H1 (cell line): ENCODE data around the gene UCMA. TPM values are rescaled to one million over a fixed set of nuclear protein-coding genes. Genes with fewer than 3 reads are reported as not detected.

Source experiments
- CTCF ChIA-PET: fragments of 300-600 bp; sonication (Branson Sonifier 250); formaldehyde crosslinking; loops from one replicate; lab custom pipeline; 2021; ENCODE audit not compliant: partially characterized antibody; lab: Charles Lee
- POLR2A ChIA-PET: fragments of 300-600 bp; sonication (Branson Sonifier 250); formaldehyde crosslinking; loops from one replicate; lab custom pipeline; 2021; ENCODE audit warnings: inconsistent platforms; ENCODE audit not compliant: partially characterized antibody; lab: Charles Lee
- DNase-seq, 2 experiments: peaks; one replicate each; pipeline versions ENCODE4 v3.0.0 to v3.0.0-alpha.2; 2010 to 2022; ENCODE audit warnings: low spot score in 2 of 2, low read depth in 1 of 2, mixed read lengths in 1 of 2
- FAIRE-seq: peaks from 2 replicates; lab custom pipeline; 2011; peaks lifted over from hg19 to GRCh38; lab: Jason Lieb, UNC
- H2AFZ ChIP-seq: 2 replicates; pipeline ENCODE4 v1.8.1; 2012; ENCODE audit warnings: low read length, inconsistent platforms
- H2AK5ac ChIP-seq: 2 replicates; pipeline ENCODE4 v1.6.1; 2013; ENCODE audit warnings: low read depth, low read length
- H2BK120ac ChIP-seq: replicated peaks from 2 replicates; pipeline ENCODE3; 2013; ENCODE audit warnings: low read depth, low read length, inconsistent platforms
- H2BK12ac ChIP-seq: 2 replicates; pipeline ENCODE4 v1.6.1; 2013; ENCODE audit warnings: low read depth, low read length
- H2BK15ac ChIP-seq: 2 replicates; pipeline ENCODE4 v1.6.1; 2013; ENCODE audit warnings: low read length
- H2BK20ac ChIP-seq: 2 replicates; pipeline ENCODE4 v1.6.1; 2013; ENCODE audit warnings: low read length
- H2BK5ac ChIP-seq: 2 replicates; pipeline ENCODE4 v1.6.1; 2013; ENCODE audit warnings: low read depth, low read length
- H3K14ac ChIP-seq: 2 replicates; pipeline ENCODE4 v1.6.1; 2013; ENCODE audit warnings: inconsistent platforms; ENCODE audit not compliant: insufficient read length
- H3K18ac ChIP-seq: 2 replicates; pipeline ENCODE4 v1.6.1; 2013; ENCODE audit warnings: low read length; ENCODE audit errors: extremely low read depth
- H3K23ac ChIP-seq: 2 replicates; pipeline ENCODE4 v1.6.1; 2013; ENCODE audit warnings: inconsistent platforms; ENCODE audit not compliant: insufficient read length
- H3K23me2 ChIP-seq: 2 replicates; pipeline ENCODE4 v1.6.1; 2013; ENCODE audit warnings: low read depth, low read length
- H3K27ac ChIP-seq: 2 replicates; pipeline ENCODE4 v1.6.1; 2011; ENCODE audit warnings: low read depth, low read length, inconsistent platforms
- H3K27me3 ChIP-seq, 4 experiments: replicated peaks in 1 of 4; 1 replicate in 1 of 4; 2 replicates in 3 of 4; pipeline versions ENCODE4 v1.6.1 to v1.8.1; 2011 to 2013; ENCODE audit warnings: low read length in 3 of 4, mild to moderate bottlenecking in 3 of 4, inconsistent platforms in 2 of 4, mixed read lengths in 2 of 4, moderate library complexity in 1 of 4; ENCODE audit not compliant: control insufficient read depth in 3 of 4, insufficient read depth in 3 of 4; ENCODE audit errors: extremely low read depth in 1 of 4
- H3K36me3 ChIP-seq, 4 experiments: 2 replicates each; pipeline versions ENCODE4 v1.6.1 to v1.8.1; 2011 to 2013; ENCODE audit warnings: mild to moderate bottlenecking in 4 of 4, low read length in 3 of 4, moderate library complexity in 2 of 4, control low read depth in 1 of 4, inconsistent platforms in 1 of 4; ENCODE audit not compliant: insufficient read depth in 4 of 4, control insufficient read depth in 2 of 4
- H3K4ac ChIP-seq: replicated peaks from 2 replicates; pipeline ENCODE3; 2013; ENCODE audit warnings: low read length, low read depth, mixed read lengths, inconsistent platforms; ENCODE audit not compliant: insufficient read length
- H3K4me1 ChIP-seq, 4 experiments: replicated peaks in 1 of 4; 1 replicate in 1 of 4; 2 replicates in 3 of 4; pipeline versions ENCODE4 v1.6.1 to v1.8.1; 2011 to 2013; ENCODE audit warnings: low read length in 3 of 4, inconsistent platforms in 2 of 4, mixed read lengths in 1 of 4; ENCODE audit not compliant: insufficient read depth in 4 of 4, control insufficient read depth in 3 of 4
- H3K4me2 ChIP-seq, 2 experiments: 2 replicates each; pipeline versions ENCODE4 v1.6.1 to v1.8.1; 2011 to 2013; ENCODE audit warnings: low read depth in 2 of 2, low read length in 2 of 2, control low read depth in 1 of 2, inconsistent platforms in 1 of 2, mild to moderate bottlenecking in 1 of 2; ENCODE audit not compliant: insufficient read depth in 1 of 2
- H3K4me3 ChIP-seq, 4 experiments: fragments of 200-600, 300-600 bp in 1 of 4; sonication (generic), shearing (Covaris generic), sonication (Bioruptor Twin) in 1 of 4; 2 replicates each; pipeline versions ENCODE4 v1.5.1 to v1.8.1; 2011 to 2016; ENCODE audit warnings: low read length in 4 of 4, low read depth in 3 of 4, control low read depth in 2 of 4, inconsistent platforms in 2 of 4, mild to moderate bottlenecking in 2 of 4, mixed read lengths in 1 of 4, moderate library complexity in 1 of 4; ENCODE audit not compliant: insufficient read depth in 2 of 4; ENCODE audit errors: extremely low read depth in 1 of 4
- H3K56ac ChIP-seq: replicated peaks from 2 replicates; pipeline ENCODE3; 2013; ENCODE audit warnings: low read depth, mild to moderate bottlenecking, mixed read lengths, low read length, inconsistent platforms; ENCODE audit not compliant: insufficient read length
- H3K79me1 ChIP-seq: 2 replicates; pipeline ENCODE4 v1.6.1; 2013; ENCODE audit warnings: low read depth, low read length, control low read depth
- H3K79me2 ChIP-seq, 2 experiments: 2 replicates each; pipeline versions ENCODE4 v1.6.1 to v1.8.1; 2012 to 2013; ENCODE audit warnings: low read length in 2 of 2, mild to moderate bottlenecking in 2 of 2, inconsistent platforms in 1 of 2; ENCODE audit not compliant: insufficient read depth in 2 of 2, control insufficient read depth in 1 of 2
- H3K9ac ChIP-seq, 4 experiments: replicated peaks in 1 of 4; 1 replicate in 1 of 4; 2 replicates in 3 of 4; pipeline versions ENCODE4 v1.6.1 to v1.8.1; 2011 to 2013; ENCODE audit warnings: low read depth in 3 of 4, low read length in 3 of 4, control low read depth in 2 of 4, mild to moderate bottlenecking in 2 of 4, moderate library complexity in 2 of 4, inconsistent platforms in 1 of 4; ENCODE audit errors: extremely low read depth in 1 of 4
- H3K9me3 ChIP-seq, 2 experiments: 2 replicates each; pipeline versions ENCODE4 v1.6.1 to v1.8.1; 2012 to 2013; ENCODE audit warnings: mild to moderate bottlenecking in 2 of 2, moderate library complexity in 2 of 2, control low read depth in 1 of 2, inconsistent platforms in 1 of 2, low read depth in 1 of 2, low read length in 1 of 2, mixed read lengths in 1 of 2; ENCODE audit not compliant: insufficient read depth in 2 of 2
- H4K20me1 ChIP-seq, 2 experiments: replicated peaks in 1 of 2; 2 replicates each; pipeline versions ENCODE3 to v1.8.1; 2011 to 2013; ENCODE audit warnings: inconsistent platforms in 2 of 2, low read length in 2 of 2, mild to moderate bottlenecking in 1 of 2; ENCODE audit not compliant: insufficient read depth in 2 of 2, control insufficient read depth in 1 of 2
- H4K5ac ChIP-seq: 2 replicates; pipeline ENCODE4 v1.6.1; 2013; ENCODE audit warnings: low read length, low read depth, mixed read lengths, inconsistent platforms; ENCODE audit not compliant: insufficient read length
- H4K8ac ChIP-seq: 2 replicates; pipeline ENCODE4 v1.8.0; 2013; ENCODE audit warnings: mild to moderate bottlenecking, moderate library complexity, low read length, inconsistent platforms; ENCODE audit not compliant: insufficient read depth; ENCODE audit errors: extremely low read depth
- H4K91ac ChIP-seq: replicated peaks from 2 replicates; pipeline ENCODE3; 2013; ENCODE audit warnings: low read length, mixed read lengths, inconsistent platforms; ENCODE audit not compliant: insufficient read length
- CREB1 ChIP-seq: IDR thresholded peaks from 2 replicates; pipeline ENCODE4 v1.6.1; 2012; ENCODE audit warnings: inconsistent platforms
- EP300 ChIP-seq, 2 experiments: IDR thresholded peaks; 1 replicate in 1 of 2; 2 replicates in 1 of 2; pipeline ENCODE4 v1.6.1; 2011 to 2012; ENCODE audit warnings: low read depth in 2 of 2, low read length in 2 of 2, mild to moderate bottlenecking in 2 of 2, borderline replicate concordance in 1 of 2, inconsistent platforms in 1 of 2, moderate library complexity in 1 of 2
- JUN ChIP-seq: IDR thresholded peaks from 2 replicates; pipeline ENCODE4 v1.6.1; 2011; ENCODE audit warnings: low read depth, mild to moderate bottlenecking, improper control_type of control experiment, low read length
- NRF1 ChIP-seq: IDR thresholded peaks from 2 replicates; pipeline ENCODE4 v1.6.1; 2011; ENCODE audit warnings: mild to moderate bottlenecking, low read depth, low read length, improper control_type of control experiment
- PHF8 ChIP-seq: fragments of 200-600 bp; sonication (generic); conservative IDR thresholded peaks from 2 replicates; pipeline ENCODE4 v1.7.1; 2012; ENCODE audit warnings: low read depth, mild to moderate bottlenecking, inconsistent platforms, low read length, moderate library complexity
- RAD21 ChIP-seq, 2 experiments: IDR thresholded peaks in 1 of 2; conservative IDR thresholded peaks in 1 of 2; 2 replicates each; pipeline ENCODE4 v1.6.1; 2011; ENCODE audit warnings: low read depth in 2 of 2, low read length in 2 of 2, improper control_type of control experiment in 1 of 2, inconsistent platforms in 1 of 2, mild to moderate bottlenecking in 1 of 2, moderate library complexity in 1 of 2
- WGBS, 2 experiments: shearing (Covaris generic) in 1 of 2; methylation state at CpG; one replicate each; pipeline versions ENCODE4 v1.1.6 to v1.1.7; 2013 to 2015; ENCODE audit warnings: low lambda C conversion rate in 2 of 2, mixed read lengths in 2 of 2, inconsistent platforms in 1 of 2, low coverage in 1 of 2, missing lambda C conversion rate in 1 of 2; ENCODE audit not compliant: insufficient replicate concordance in 2 of 2, insufficient coverage in 1 of 2, insufficient read length in 1 of 2; ENCODE audit errors: extremely low coverage in 1 of 2, missing lambda C conversion rate in 1 of 2; 5-methylcytosine and 5-hydroxymethylcytosine counted together
- polyA plus RNA-seq, 7 experiments: library from polyadenylated mRNA; depleted of rRNA in 3 of 7; stranded (reverse) in 5 of 7; unstranded in 2 of 7; fragments of >200 nt in 5 of 7; fragments of 200-250 nt in 2 of 7; gene quantifications; 1 replicate in 5 of 7; 2 replicates in 1 of 7; 4 replicates in 1 of 7; pipeline versions ENCODE4 v1.2.1 to v1.2.3, GENCODE V29; 2011 to 2013; ENCODE audit warnings: missing spikeins in 2 of 7, mixed read lengths in 2 of 7
- total RNA-seq: library from RNA; stranded (reverse); fragmentation: NEBNext Ultra II Directional; extraction: Animal tissue kit (Norgen Biotek cat#: 25700); gene quantifications from 2 replicates; pipeline ENCODE4 v1.2.1, GENCODE V29; 2021
- TF ChIP-seq, protein P1 (sequence below): IDR thresholded peaks from 2 replicates; pipeline ENCODE4 v1.6.1; 2012; ENCODE audit warnings: low read length, inconsistent platforms

UCMA gene
- total and polyA plus RNA-seq, 2 of the 8 experiments (the other 6 are each of a cell fraction or from before 2014, with no cell fraction given), result 1.2 to 4.6 TPM

DNA sequence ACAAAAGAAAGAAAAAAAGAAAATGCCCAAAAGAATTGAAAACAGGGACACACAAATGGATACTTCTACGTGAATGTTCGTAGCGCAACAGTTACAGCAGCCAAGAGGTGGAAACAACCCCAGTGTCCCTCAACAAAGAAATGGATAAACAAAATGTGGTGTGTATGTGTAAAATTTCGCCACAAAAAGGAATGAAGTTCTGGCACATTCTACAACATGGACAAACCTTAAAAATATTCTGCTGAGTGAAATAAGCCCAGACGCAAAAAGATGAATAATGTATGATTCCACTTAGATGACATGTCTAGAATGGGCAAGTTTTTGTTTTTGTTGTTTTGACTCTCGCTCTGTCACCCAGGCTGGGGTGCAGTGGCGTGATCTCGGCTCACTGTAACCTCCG is 10.9 kb downstream of the UCMA start:
- WGBS, 2 experiments, result 92% methylated on average over 9 of the region's 9 CpGs; no CpG with 5 or more reads in 1 of the 2 experiments
- FAIRE-seq (no peak), DNase-seq (no peak)
- Histone ChIP-seq H4K91ac (no peak overlapping the region), H2BK12ac (no peak overlapping the region), H3K27ac (no peak overlapping the region), H4K8ac (no peak overlapping the region), H2BK15ac (no peak overlapping the region), H3K23ac (no peak overlapping the region), H3K4me3 (no peak overlapping the region), H3K18ac (no peak overlapping the region), H3K9me3 (no peaks in the 10 kb centered on the region), H2AFZ (no peak overlapping the region), H3K4me1 (peaks cover 0 to 5% (median 0%) of the 10 kb centered on the region in 4 experiments; a peak in 3 of 7 replicates), H3K23me2 (no peaks in the 10 kb centered on the region), H2BK20ac (no peak overlapping the region), H3K27me3 (no peaks in the 10 kb centered on the region), H3K79me1 (no peaks in the 10 kb centered on the region; the same call in 1 of the 2 replicates), H4K20me1 (no peaks in the 10 kb centered on the region), H4K5ac (no peak overlapping the region), H2AK5ac (no peak overlapping the region), H3K79me2 (no peaks in the 10 kb centered on the region), H2BK5ac (no peak overlapping the region), H3K56ac (no peak overlapping the region), H3K14ac (no peak overlapping the region), H3K36me3 (no peaks in the 10 kb centered on the region), H2BK120ac (no peak overlapping the region), H3K4me2 (no peak overlapping the region), H3K9ac (no peak overlapping the region), H3K4ac (no peak overlapping the region)
- CTCF ChIA-PET, result no interaction called here
- POLR2A ChIA-PET, result interaction anchor here (0.8 kb wide), 1 partner anchor 11 kb away, joined by 3 read pairs; no protein-coding TSS in a partner anchor
- no peak for TF ChIP-seq NRF1
- TF ChIP-seq EP300 (IDR thresholded peaks at IDR 0.05; ENCODE audit: borderline replicate concordance in 1 of 2, low read depth in 2 of 2, low read length in 2 of 2), result no peak
- TF ChIP-seq PHF8, result no peak
- no peak for TF ChIP-seq RAD21 (IDR thresholded peaks at IDR 0.05 in 1 of 2, conservative IDR thresholded peaks at IDR 0.05 in 1 of 2; ENCODE audit: low read depth in 2 of 2, low read length in 2 of 2)
- TF ChIP-seq JUN, result no peak
- TF ChIP-seq CREB1, result no peak
- TF ChIP-seq, protein P1, sequence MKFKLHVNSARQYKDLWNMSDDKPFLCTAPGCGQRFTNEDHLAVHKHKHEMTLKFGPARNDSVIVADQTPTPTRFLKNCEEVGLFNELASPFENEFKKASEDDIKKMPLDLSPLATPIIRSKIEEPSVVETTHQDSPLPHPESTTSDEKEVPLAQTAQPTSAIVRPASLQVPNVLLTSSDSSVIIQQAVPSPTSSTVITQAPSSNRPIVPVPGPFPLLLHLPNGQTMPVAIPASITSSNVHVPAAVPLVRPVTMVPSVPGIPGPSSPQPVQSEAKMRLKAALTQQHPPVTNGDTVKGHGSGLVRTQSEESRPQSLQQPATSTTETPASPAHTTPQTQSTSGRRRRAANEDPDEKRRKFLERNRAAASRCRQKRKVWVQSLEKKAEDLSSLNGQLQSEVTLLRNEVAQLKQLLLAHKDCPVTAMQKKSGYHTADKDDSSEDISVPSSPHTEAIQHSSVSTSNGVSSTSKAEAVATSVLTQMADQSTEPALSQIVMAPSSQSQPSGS, result no peak
